Measurements from ENCODE around the gene PRKAR2B.
A peak's percentile ranks its signal among the peaks of the same experiment; 100 is the strongest.
"Not testable (repeated sequence)": the region's sequence is repeated elsewhere in the genome, so short reads cannot be mapped to it uniquely, and the experiment has no call there.

PRKAR2B gene

GRCh38 chr7:107078517-107078966 lies 34.0 kb downstream of the PRKAR2B start:
- peak; percentile 82 for DNase-seq (ENCODE audit: low spot score)

GRCh38 chr7:107079212-107079940 lies 34.9 kb downstream of the PRKAR2B start:
- no peak for DNase-seq (ENCODE audit: low spot score)

- no peak for DNase-seq (ENCODE audit: low spot score)
Measured at GRCh38 chr7:107080099-107080505, 35.6 kb downstream of the PRKAR2B start.

- no peak for DNase-seq (ENCODE audit: low spot score)
Measured at GRCh38 chr7:107080533-107080932, 36.0 kb downstream of the PRKAR2B start.

GRCh38 chr7:107085180-107085579 lies 40.7 kb downstream of the PRKAR2B start:
- no peak for DNase-seq (ENCODE audit: low spot score)

- no peak for DNase-seq (ENCODE audit: low spot score)
Measured at GRCh38 chr7:107089627-107090026, 45.1 kb downstream of the PRKAR2B start.

GRCh38 chr7:107090457-107090856 lies 46.0 kb downstream of the PRKAR2B start:
- no peak for DNase-seq (ENCODE audit: low spot score)

- no peak for DNase-seq (ENCODE audit: low spot score)
Measured at GRCh38 chr7:107091306-107091705, 46.8 kb downstream of the PRKAR2B start.

GRCh38 chr7:107093671-107094070 lies 49.2 kb downstream of the PRKAR2B start:
- not testable (repeated sequence) for DNase-seq (ENCODE audit: low spot score)

GRCh38 chr7:107099154-107099553 lies 54.6 kb downstream of the PRKAR2B start:
- DNase-seq (ENCODE audit: low spot score), result not testable (repeated sequence)

- no peak for DNase-seq (ENCODE audit: low spot score)
Measured at GRCh38 chr7:107100824-107101223, 56.3 kb downstream of the PRKAR2B start.

GRCh38 chr7:107103369-107103768 lies 58.9 kb downstream of the PRKAR2B start:
- DNase-seq (ENCODE audit: low spot score), result peak; percentile 70

- DNase-seq (ENCODE audit: low spot score), result no peak
Measured at GRCh38 chr7:107104801-107105200, 60.3 kb downstream of the PRKAR2B start.

- DNase-seq (ENCODE audit: low spot score), result no peak
Measured at GRCh38 chr7:107105591-107106245, 61.2 kb downstream of the PRKAR2B start.

GRCh38 chr7:107108793-107109371 lies 64.4 kb downstream of the PRKAR2B start:
- DNase-seq (ENCODE audit: low spot score), result no peak

- DNase-seq (ENCODE audit: low spot score), result no peak
Measured at GRCh38 chr7:107109955-107110354, 65.5 kb downstream of the PRKAR2B start.

- DNase-seq (ENCODE audit: low spot score), result no peak
Measured at GRCh38 chr7:107111196-107111595, 66.7 kb downstream of the PRKAR2B start.

GRCh38 chr7:107113866-107114265 lies 69.4 kb downstream of the PRKAR2B start:
- DNase-seq (ENCODE audit: low spot score), result peak; percentile 61

- no peak for DNase-seq (ENCODE audit: low spot score)
Measured at GRCh38 chr7:107115114-107115513, 70.6 kb downstream of the PRKAR2B start.

- no peak for DNase-seq (ENCODE audit: low spot score)
Measured at GRCh38 chr7:107115762-107116540, 71.4 kb downstream of the PRKAR2B start.

- peak; percentile 17 for DNase-seq (ENCODE audit: low spot score)
Measured at GRCh38 chr7:107118109-107118900, 73.8 kb downstream of the PRKAR2B start.
